H1 (cell line): ENCODE results near the gene PFN3. TPM values are rescaled to one million over a fixed set of nuclear protein-coding genes. Genes with fewer than 3 reads are reported as not detected.

Source experiments
- CTCF ChIA-PET: fragments of 300-600 bp; sonication (Branson Sonifier 250); formaldehyde crosslinking; loops from one replicate; lab custom pipeline; 2021; ENCODE audit not compliant: partially characterized antibody; lab: Charles Lee
- POLR2A ChIA-PET: fragments of 300-600 bp; sonication (Branson Sonifier 250); formaldehyde crosslinking; loops from one replicate; lab custom pipeline; 2021; ENCODE audit warnings: inconsistent platforms; ENCODE audit not compliant: partially characterized antibody; lab: Charles Lee
- DNase-seq, 2 experiments: peaks; one replicate each; pipeline versions ENCODE4 v3.0.0 to v3.0.0-alpha.2; 2010 to 2022; ENCODE audit warnings: low spot score in 2 of 2, low read depth in 1 of 2, mixed read lengths in 1 of 2
- FAIRE-seq: peaks from 2 replicates; lab custom pipeline; 2011; peaks lifted over from hg19 to GRCh38; lab: Jason Lieb, UNC
- H2AFZ ChIP-seq: 2 replicates; pipeline ENCODE4 v1.8.1; 2012; ENCODE audit warnings: low read length, inconsistent platforms
- H2AK5ac ChIP-seq: 2 replicates; pipeline ENCODE4 v1.6.1; 2013; ENCODE audit warnings: low read depth, low read length
- H2BK120ac ChIP-seq: replicated peaks from 2 replicates; pipeline ENCODE3; 2013; ENCODE audit warnings: low read depth, low read length, inconsistent platforms
- H2BK12ac ChIP-seq: 2 replicates; pipeline ENCODE4 v1.6.1; 2013; ENCODE audit warnings: low read depth, low read length
- H2BK15ac ChIP-seq: 2 replicates; pipeline ENCODE4 v1.6.1; 2013; ENCODE audit warnings: low read length
- H2BK20ac ChIP-seq: 2 replicates; pipeline ENCODE4 v1.6.1; 2013; ENCODE audit warnings: low read length
- H2BK5ac ChIP-seq: 2 replicates; pipeline ENCODE4 v1.6.1; 2013; ENCODE audit warnings: low read depth, low read length
- H3K14ac ChIP-seq: 2 replicates; pipeline ENCODE4 v1.6.1; 2013; ENCODE audit warnings: inconsistent platforms; ENCODE audit not compliant: insufficient read length
- H3K18ac ChIP-seq: 2 replicates; pipeline ENCODE4 v1.6.1; 2013; ENCODE audit warnings: low read length; ENCODE audit errors: extremely low read depth
- H3K23ac ChIP-seq: 2 replicates; pipeline ENCODE4 v1.6.1; 2013; ENCODE audit warnings: inconsistent platforms; ENCODE audit not compliant: insufficient read length
- H3K23me2 ChIP-seq: 2 replicates; pipeline ENCODE4 v1.6.1; 2013; ENCODE audit warnings: low read depth, low read length
- H3K27ac ChIP-seq: 2 replicates; pipeline ENCODE4 v1.6.1; 2011; ENCODE audit warnings: low read depth, low read length, inconsistent platforms
- H3K27me3 ChIP-seq, 4 experiments: replicated peaks in 1 of 4; 1 replicate in 1 of 4; 2 replicates in 3 of 4; pipeline versions ENCODE4 v1.6.1 to v1.8.1; 2011 to 2013; ENCODE audit warnings: low read length in 3 of 4, mild to moderate bottlenecking in 3 of 4, inconsistent platforms in 2 of 4, mixed read lengths in 2 of 4, moderate library complexity in 1 of 4; ENCODE audit not compliant: control insufficient read depth in 3 of 4, insufficient read depth in 3 of 4; ENCODE audit errors: extremely low read depth in 1 of 4
- H3K36me3 ChIP-seq, 4 experiments: 2 replicates each; pipeline versions ENCODE4 v1.6.1 to v1.8.1; 2011 to 2013; ENCODE audit warnings: mild to moderate bottlenecking in 4 of 4, low read length in 3 of 4, moderate library complexity in 2 of 4, control low read depth in 1 of 4, inconsistent platforms in 1 of 4; ENCODE audit not compliant: insufficient read depth in 4 of 4, control insufficient read depth in 2 of 4
- H3K4ac ChIP-seq: replicated peaks from 2 replicates; pipeline ENCODE3; 2013; ENCODE audit warnings: low read length, low read depth, mixed read lengths, inconsistent platforms; ENCODE audit not compliant: insufficient read length
- H3K4me1 ChIP-seq, 4 experiments: replicated peaks in 1 of 4; 1 replicate in 1 of 4; 2 replicates in 3 of 4; pipeline versions ENCODE4 v1.6.1 to v1.8.1; 2011 to 2013; ENCODE audit warnings: low read length in 3 of 4, inconsistent platforms in 2 of 4, mixed read lengths in 1 of 4; ENCODE audit not compliant: insufficient read depth in 4 of 4, control insufficient read depth in 3 of 4
- H3K4me2 ChIP-seq, 2 experiments: 2 replicates each; pipeline versions ENCODE4 v1.6.1 to v1.8.1; 2011 to 2013; ENCODE audit warnings: low read depth in 2 of 2, low read length in 2 of 2, control low read depth in 1 of 2, inconsistent platforms in 1 of 2, mild to moderate bottlenecking in 1 of 2; ENCODE audit not compliant: insufficient read depth in 1 of 2
- H3K4me3 ChIP-seq, 4 experiments: fragments of 200-600, 300-600 bp in 1 of 4; sonication (generic), shearing (Covaris generic), sonication (Bioruptor Twin) in 1 of 4; 2 replicates each; pipeline versions ENCODE4 v1.5.1 to v1.8.1; 2011 to 2016; ENCODE audit warnings: low read length in 4 of 4, low read depth in 3 of 4, control low read depth in 2 of 4, inconsistent platforms in 2 of 4, mild to moderate bottlenecking in 2 of 4, mixed read lengths in 1 of 4, moderate library complexity in 1 of 4; ENCODE audit not compliant: insufficient read depth in 2 of 4; ENCODE audit errors: extremely low read depth in 1 of 4
- H3K56ac ChIP-seq: replicated peaks from 2 replicates; pipeline ENCODE3; 2013; ENCODE audit warnings: low read depth, mild to moderate bottlenecking, mixed read lengths, low read length, inconsistent platforms; ENCODE audit not compliant: insufficient read length
- H3K79me1 ChIP-seq: 2 replicates; pipeline ENCODE4 v1.6.1; 2013; ENCODE audit warnings: low read depth, low read length, control low read depth
- H3K79me2 ChIP-seq, 2 experiments: 2 replicates each; pipeline versions ENCODE4 v1.6.1 to v1.8.1; 2012 to 2013; ENCODE audit warnings: low read length in 2 of 2, mild to moderate bottlenecking in 2 of 2, inconsistent platforms in 1 of 2; ENCODE audit not compliant: insufficient read depth in 2 of 2, control insufficient read depth in 1 of 2
- H3K9ac ChIP-seq, 4 experiments: replicated peaks in 1 of 4; 1 replicate in 1 of 4; 2 replicates in 3 of 4; pipeline versions ENCODE4 v1.6.1 to v1.8.1; 2011 to 2013; ENCODE audit warnings: low read depth in 3 of 4, low read length in 3 of 4, control low read depth in 2 of 4, mild to moderate bottlenecking in 2 of 4, moderate library complexity in 2 of 4, inconsistent platforms in 1 of 4; ENCODE audit errors: extremely low read depth in 1 of 4
- H3K9me3 ChIP-seq, 2 experiments: 2 replicates each; pipeline versions ENCODE4 v1.6.1 to v1.8.1; 2012 to 2013; ENCODE audit warnings: mild to moderate bottlenecking in 2 of 2, moderate library complexity in 2 of 2, control low read depth in 1 of 2, inconsistent platforms in 1 of 2, low read depth in 1 of 2, low read length in 1 of 2, mixed read lengths in 1 of 2; ENCODE audit not compliant: insufficient read depth in 2 of 2
- H4K20me1 ChIP-seq, 2 experiments: replicated peaks in 1 of 2; 2 replicates each; pipeline versions ENCODE3 to v1.8.1; 2011 to 2013; ENCODE audit warnings: inconsistent platforms in 2 of 2, low read length in 2 of 2, mild to moderate bottlenecking in 1 of 2; ENCODE audit not compliant: insufficient read depth in 2 of 2, control insufficient read depth in 1 of 2
- H4K5ac ChIP-seq: 2 replicates; pipeline ENCODE4 v1.6.1; 2013; ENCODE audit warnings: low read length, low read depth, mixed read lengths, inconsistent platforms; ENCODE audit not compliant: insufficient read length
- H4K8ac ChIP-seq: 2 replicates; pipeline ENCODE4 v1.8.0; 2013; ENCODE audit warnings: mild to moderate bottlenecking, moderate library complexity, low read length, inconsistent platforms; ENCODE audit not compliant: insufficient read depth; ENCODE audit errors: extremely low read depth
- H4K91ac ChIP-seq: replicated peaks from 2 replicates; pipeline ENCODE3; 2013; ENCODE audit warnings: low read length, mixed read lengths, inconsistent platforms; ENCODE audit not compliant: insufficient read length
- WGBS, 2 experiments: shearing (Covaris generic) in 1 of 2; methylation state at CpG; one replicate each; pipeline versions ENCODE4 v1.1.6 to v1.1.7; 2013 to 2015; ENCODE audit warnings: low lambda C conversion rate in 2 of 2, mixed read lengths in 2 of 2, inconsistent platforms in 1 of 2, low coverage in 1 of 2, missing lambda C conversion rate in 1 of 2; ENCODE audit not compliant: insufficient replicate concordance in 2 of 2, insufficient coverage in 1 of 2, insufficient read length in 1 of 2; ENCODE audit errors: extremely low coverage in 1 of 2, missing lambda C conversion rate in 1 of 2; 5-methylcytosine and 5-hydroxymethylcytosine counted together
- polyA plus RNA-seq, 7 experiments: library from polyadenylated mRNA; depleted of rRNA in 3 of 7; stranded (reverse) in 5 of 7; unstranded in 2 of 7; fragments of >200 nt in 5 of 7; fragments of 200-250 nt in 2 of 7; gene quantifications; 1 replicate in 5 of 7; 2 replicates in 1 of 7; 4 replicates in 1 of 7; pipeline versions ENCODE4 v1.2.1 to v1.2.3, GENCODE V29; 2011 to 2013; ENCODE audit warnings: missing spikeins in 2 of 7, mixed read lengths in 2 of 7
- total RNA-seq: library from RNA; stranded (reverse); fragmentation: NEBNext Ultra II Directional; extraction: Animal tissue kit (Norgen Biotek cat#: 25700); gene quantifications from 2 replicates; pipeline ENCODE4 v1.2.1, GENCODE V29; 2021

The PFN3 gene
- total and polyA plus RNA-seq, 2 of the 8 experiments (the other 6 are each of a cell fraction or from before 2014, with no cell fraction given): not detected

DNA sequence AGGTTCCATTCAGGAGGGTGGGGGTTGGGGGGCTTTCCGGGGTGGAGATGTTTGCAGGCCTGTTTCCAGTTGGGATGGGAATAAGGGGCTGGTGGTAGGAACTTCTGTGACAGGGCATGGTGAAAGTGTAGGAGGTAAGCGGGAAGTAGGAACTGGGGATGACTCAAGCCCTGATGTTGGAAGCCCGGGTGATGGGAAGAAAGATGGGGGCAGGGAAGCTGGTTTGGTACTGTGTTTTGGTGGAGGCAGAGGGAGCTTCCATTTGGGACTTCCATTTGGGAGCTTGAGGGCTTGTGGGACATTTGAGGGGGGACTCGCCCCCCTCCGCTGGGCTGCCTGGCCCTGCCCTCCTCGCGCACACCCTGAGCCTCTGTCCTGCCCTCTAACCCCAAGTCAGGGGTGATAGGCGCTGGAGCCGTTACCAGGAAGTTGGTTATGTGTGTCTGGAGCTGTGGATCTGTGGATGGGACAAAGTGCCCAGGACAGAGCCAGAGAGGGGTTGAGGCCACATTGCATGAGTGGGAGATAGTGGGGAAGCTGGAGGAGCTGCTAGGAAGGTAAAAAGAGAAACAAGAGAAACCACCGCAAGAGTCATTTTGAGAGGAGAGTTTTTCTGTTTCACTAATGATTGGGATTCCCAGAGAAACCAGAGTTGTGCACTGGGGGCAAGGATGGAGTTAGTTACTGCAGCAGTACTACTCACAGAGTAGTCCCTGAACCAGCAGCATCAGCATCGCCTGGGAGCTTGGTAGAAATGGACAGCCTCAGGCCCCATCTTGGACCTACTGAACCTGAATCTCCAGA lies 36.1 kb downstream of the PFN3 start:
- FAIRE-seq (no peak), DNase-seq (no peak)
- H3K56ac ChIP-seq: no peak overlapping the region
- H3K4me3 ChIP-seq: no peak overlapping the region
- H3K36me3 ChIP-seq: no peaks in the 10 kb centered on the region
- H3K23ac ChIP-seq: no peak overlapping the region
- H3K23me2 ChIP-seq: peaks cover 19% of the 10 kb centered on the region; the same call in 1 of the 2 replicates
- H3K79me1 ChIP-seq: peaks cover 7% of the 10 kb centered on the region; the same call in 1 of the 2 replicates
- no peaks in the 10 kb centered on the region for H3K79me2 ChIP-seq
- H4K20me1 ChIP-seq: peaks cover 0 to 6% of the 10 kb centered on the region in 2 experiments
- peak overlapping the region; percentile 95; the same call in 1 of the 2 replicates for H2BK20ac ChIP-seq
- H3K14ac ChIP-seq: no peak overlapping the region
- H4K91ac ChIP-seq: peak overlapping the region; percentile 93
- WGBS, 2 experiments: 83% methylated on average over 11 of the region's 11 CpGs; no CpG with 5 or more reads in 1 of the 2 experiments
- POLR2A ChIA-PET: interaction anchor here (0.6 to 5.9 kb wide), 5 partner anchors 12 to 123 kb away, joined by 3 to 66 read pairs (median 3); partner anchors contain the start of gene LMAN2
- H3K18ac ChIP-seq: peak overlapping the region; percentile 71
- no peak overlapping the region for H3K27ac ChIP-seq
- 0 out of 2 replicates have a peak overlapping the region, but pooled peaks have one; percentile 55 for H2AK5ac ChIP-seq
- no peak overlapping the region for H3K9ac ChIP-seq
- H3K4me1 ChIP-seq: peaks cover 2 to 30% (median 26%) of the 10 kb centered on the region in 4 experiments
- H2BK12ac ChIP-seq: peak overlapping the region; percentile 55
- peak overlapping the region; percentile 24 for H2BK120ac ChIP-seq
- H3K27me3 ChIP-seq: peaks cover 1 to 17% (median 15%) of the 10 kb centered on the region in 4 experiments; a peak in 5 of 7 replicates
- H2BK15ac ChIP-seq: peak overlapping the region; percentile 97
- H2BK5ac ChIP-seq: peak overlapping the region; percentile 8; the same call in 1 of the 2 replicates
- H3K4ac ChIP-seq: peak overlapping the region; percentile 25
- H3K4me2 ChIP-seq: peak overlapping the region in 1 of 2 experiments; percentile 70; a peak in 1 of 4 replicates
- H2AFZ ChIP-seq: no peak overlapping the region
- H4K8ac ChIP-seq: no peak overlapping the region
- H4K5ac ChIP-seq: no peak overlapping the region
- no peaks in the 10 kb centered on the region for H3K9me3 ChIP-seq
- CTCF ChIA-PET: interaction anchor here (0.6 to 16.9 kb wide), 8 partner anchors 11 to 93 kb away, joined by 3 to 363 read pairs (median 74); partner anchors contain the start of genes LMAN2, MXD3, PRR7 and RGS14
